ENCODE measurements around the gene PMS1. TPM values are rescaled to one million over a fixed set of nuclear protein-coding genes. Genes with fewer than 3 reads are reported as not detected.
"Not testable (repeated sequence)": the region's sequence is repeated elsewhere in the genome, so short reads cannot be mapped to it uniquely, and the experiment has no call there.

The PMS1 gene
- total RNA-seq, 1 experiment from 2014 or later, result 28.2 TPM

DNA sequence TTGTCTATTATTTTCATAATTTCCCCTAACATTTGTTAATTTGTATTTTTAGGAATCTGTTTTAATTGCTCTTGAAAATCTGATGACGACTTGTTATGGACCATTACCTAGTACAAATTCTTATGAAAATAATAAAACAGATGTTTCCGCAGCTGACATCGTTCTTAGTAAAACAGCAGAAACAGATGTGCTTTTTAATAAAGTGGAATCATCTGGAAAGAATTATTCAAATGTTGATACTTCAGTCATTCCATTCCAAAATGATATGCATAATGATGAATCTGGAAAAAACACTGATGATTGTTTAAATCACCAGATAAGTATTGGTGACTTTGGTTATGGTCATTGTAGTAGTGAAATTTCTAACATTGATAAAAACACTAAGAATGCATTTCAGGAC is 69.9 kb downstream of the PMS1 start:
- in situ Hi-C loops (cut with HindIII; ENCODE audit: low sequenced_read_pairs), result no loop called here

DNA sequence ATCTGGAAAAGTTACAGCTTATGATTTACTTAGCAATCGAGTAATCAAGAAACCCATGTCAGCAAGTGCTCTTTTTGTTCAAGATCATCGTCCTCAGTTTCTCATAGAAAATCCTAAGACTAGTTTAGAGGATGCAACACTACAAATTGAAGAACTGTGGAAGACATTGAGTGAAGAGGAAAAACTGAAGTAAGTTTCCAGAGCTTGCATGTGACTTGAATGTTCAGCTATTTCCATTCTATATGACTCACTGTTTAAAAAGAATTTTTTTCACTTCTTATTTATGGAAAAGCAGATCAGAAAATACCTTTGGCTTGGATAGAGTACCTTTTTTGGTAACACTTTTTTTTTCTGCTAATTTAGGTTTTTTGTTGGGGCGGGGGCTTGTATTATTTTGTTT is 70.7 kb downstream of the PMS1 start:
- in situ Hi-C loops (cut with HindIII; ENCODE audit: low sequenced_read_pairs), result no loop called here

More for the DNA sequence above, 69.9 kb downstream of the PMS1 start:
- no peak for DNase-seq (ENCODE audit: low spot score)

DNA sequence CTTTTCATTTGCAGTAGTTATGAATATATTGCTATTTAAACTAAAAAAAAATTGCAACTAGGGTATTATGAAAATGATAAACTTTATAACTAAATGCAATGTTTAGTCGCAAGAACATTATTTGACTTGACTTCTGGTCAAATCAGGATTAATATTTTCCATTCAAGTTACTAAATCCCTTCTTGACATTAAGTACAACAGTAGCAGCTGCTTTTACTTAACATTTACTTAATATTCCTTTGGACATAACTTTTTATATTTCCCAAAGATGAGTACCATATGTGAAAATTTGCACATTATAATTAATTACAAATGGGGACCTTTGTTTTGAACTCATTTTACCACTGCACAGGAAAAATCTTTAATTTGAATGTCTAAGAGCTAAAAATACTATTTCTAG is 74.0 kb downstream of the PMS1 start:
- in situ Hi-C loops (cut with HindIII; ENCODE audit: low sequenced_read_pairs), result no loop called here

More for the DNA sequence above, 70.7 kb downstream of the PMS1 start:
- no peak for DNase-seq (ENCODE audit: low spot score)

DNA sequence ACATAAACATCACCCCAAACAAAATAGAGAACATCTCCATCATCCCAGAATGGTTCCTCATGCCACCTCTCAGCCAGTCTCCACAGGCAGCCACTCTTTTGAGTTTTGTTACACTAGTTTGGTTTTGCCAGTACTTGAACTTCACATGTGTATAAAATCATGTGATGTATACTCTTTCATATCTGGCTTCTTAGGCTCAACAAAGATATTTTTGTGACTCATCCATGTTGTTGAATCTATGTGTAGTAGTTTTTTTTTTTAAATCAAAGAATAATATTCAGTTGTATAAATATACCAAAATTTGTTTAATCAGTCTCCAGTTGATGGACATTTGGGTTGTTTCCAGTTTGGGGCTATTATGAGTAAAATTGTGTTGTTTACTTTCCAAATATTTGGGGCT is 75.9 kb downstream of the PMS1 start:
- in situ Hi-C loops (cut with HindIII; ENCODE audit: low sequenced_read_pairs), result no loop called here

More for the DNA sequence above, 74.0 kb downstream of the PMS1 start:
- no peak for DNase-seq (ENCODE audit: low spot score)

DNA sequence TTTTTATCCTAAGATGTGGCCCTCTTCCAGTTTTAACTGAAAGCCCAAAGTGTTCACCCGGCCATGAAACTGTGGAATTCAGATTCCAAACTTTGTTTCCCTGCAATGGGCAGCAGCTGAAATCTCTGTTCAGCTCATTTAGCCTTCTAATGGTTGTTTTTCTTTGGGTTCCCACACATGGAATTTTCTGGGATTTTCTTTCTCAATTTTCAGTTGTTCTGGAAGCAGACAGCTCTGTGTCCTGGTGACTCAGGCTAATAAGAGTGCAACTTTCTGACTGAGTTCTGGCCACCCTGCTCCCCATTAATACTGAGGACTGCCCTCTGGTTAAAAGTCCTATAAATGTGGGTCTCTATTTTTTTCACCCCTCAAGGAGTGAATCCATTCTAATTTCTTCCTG is 78.5 kb downstream of the PMS1 start:
- DNase-seq (ENCODE audit: low spot score), result no peak
- in situ Hi-C loops (cut with HindIII; ENCODE audit: low sequenced_read_pairs), result no loop called here

More for the DNA sequence above, 75.9 kb downstream of the PMS1 start:
- DNase-seq (ENCODE audit: low spot score), result no peak

DNA sequence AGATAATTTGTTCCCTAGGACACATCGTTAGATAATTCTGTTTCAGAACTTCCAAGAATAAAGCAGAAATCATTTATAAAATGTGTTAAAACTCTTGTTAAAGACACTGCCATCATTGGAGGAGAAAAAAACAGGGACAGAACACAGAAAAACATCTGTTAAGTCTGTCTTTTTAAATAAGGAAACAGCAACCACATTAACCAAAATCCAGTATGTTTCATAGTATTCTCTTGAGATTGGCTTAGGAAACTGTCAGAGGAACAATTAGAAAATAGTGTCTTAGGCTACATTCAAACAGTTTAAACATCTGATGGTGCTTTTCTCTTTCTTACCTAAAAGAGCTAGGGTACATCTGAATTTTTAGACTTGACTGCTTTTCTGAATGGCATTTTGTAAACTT is 81.6 kb downstream of the PMS1 start:
- no peak for DNase-seq (ENCODE audit: low spot score)
- in situ Hi-C loops (cut with HindIII; ENCODE audit: low sequenced_read_pairs), result no loop called here

DNA sequence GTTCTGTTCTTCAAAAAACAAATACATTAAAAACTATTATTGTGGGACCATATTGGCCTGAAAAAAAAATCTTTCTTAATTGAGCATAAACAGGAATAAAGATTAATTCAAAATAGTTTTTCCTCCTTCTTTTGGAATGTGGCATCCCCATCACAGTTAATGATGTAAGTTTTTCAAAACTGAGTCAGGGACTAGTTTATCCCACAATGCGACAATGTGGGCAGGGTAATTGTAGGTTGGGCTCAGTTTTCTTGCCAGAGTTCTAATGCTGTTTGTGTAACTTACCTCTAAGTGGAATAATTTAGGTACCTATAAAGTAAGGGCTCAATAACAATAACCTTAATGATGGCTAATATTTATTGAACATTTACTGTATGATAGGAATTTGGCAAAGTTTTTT is 82.0 kb downstream of the PMS1 start:
- in situ Hi-C loops (cut with HindIII; ENCODE audit: low sequenced_read_pairs), result no loop called here
- DNase-seq (ENCODE audit: low spot score), result no peak

DNA sequence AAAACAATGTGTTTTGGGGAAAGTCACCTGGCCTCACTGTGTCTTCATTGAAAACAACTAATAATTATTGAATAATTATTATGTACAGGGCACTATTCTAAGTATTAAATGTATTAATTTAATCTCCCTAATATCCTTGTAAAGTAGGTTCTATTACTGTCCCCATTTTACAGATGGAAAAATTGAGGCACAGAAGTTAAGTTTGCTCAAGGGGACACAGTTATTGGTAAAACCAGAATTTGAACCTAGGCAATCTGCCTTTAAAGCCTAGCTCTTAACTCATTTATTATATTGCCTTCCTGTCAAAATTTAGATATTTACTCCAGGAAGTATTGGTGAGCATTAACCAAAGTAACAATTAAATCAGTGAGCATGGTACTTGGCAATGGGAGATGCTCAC is 84.6 kb downstream of the PMS1 start:
- in situ Hi-C loops (cut with HindIII; ENCODE audit: low sequenced_read_pairs), result no loop called here
- no peak for DNase-seq (ENCODE audit: low spot score)

DNA sequence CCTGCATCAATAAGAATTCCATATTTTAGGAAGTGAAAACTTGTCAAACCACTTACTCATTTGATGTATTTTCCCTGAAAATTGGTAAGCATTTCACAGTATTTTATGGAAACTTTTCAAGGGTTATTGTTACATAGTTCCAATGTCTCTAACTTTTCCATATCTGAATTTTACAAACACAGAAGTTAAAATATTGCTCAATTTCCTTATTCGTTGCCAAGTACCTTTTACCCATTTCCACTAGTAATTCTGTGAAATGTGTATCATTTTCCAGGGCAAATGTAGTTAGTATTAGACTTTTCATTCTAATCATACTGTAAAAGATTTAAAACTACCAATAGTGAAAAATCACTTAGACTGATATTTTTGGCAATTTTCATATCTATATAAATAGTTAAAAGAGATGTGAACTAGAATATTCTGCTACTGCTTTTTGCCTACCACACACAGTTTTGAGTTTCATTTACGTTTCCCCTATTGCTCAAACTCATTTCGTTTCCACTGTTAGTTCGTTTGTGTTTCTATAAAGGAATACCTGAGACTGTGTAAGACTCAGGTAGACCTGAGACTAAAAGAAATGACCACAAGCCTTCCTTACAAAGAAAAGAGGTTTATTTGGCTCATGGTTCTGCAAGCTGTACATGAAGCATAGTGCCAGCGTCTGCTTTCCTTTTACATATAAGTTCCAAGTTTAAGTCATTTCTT is 86.3 kb downstream of the PMS1 start:
- no peak for DNase-seq (ENCODE audit: low spot score)
- in situ Hi-C loops (cut with HindIII; ENCODE audit: low sequenced_read_pairs), result no loop called here

DNA sequence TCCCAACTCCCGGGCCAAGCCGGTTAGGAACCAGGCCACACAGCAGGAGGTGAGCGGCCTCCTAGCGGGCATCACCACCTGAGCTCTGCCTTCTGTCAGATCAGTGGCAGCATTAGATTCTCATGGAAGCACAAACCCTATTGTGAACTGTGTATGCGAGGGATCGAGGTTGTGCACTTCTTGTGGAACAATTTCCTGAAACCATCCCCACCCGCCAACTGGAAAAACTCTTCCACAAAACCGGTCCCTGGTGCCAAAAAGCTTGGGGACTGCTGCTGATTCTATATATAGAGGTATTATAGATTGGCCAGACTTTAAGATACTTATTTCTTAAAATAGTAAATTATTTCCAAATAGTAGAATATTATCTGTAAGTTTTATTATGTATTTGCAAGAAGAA is 89.4 kb downstream of the PMS1 start:
- in situ Hi-C loops (cut with HindIII; ENCODE audit: low sequenced_read_pairs), result no loop called here
- no peak for DNase-seq (ENCODE audit: low spot score)

DNA sequence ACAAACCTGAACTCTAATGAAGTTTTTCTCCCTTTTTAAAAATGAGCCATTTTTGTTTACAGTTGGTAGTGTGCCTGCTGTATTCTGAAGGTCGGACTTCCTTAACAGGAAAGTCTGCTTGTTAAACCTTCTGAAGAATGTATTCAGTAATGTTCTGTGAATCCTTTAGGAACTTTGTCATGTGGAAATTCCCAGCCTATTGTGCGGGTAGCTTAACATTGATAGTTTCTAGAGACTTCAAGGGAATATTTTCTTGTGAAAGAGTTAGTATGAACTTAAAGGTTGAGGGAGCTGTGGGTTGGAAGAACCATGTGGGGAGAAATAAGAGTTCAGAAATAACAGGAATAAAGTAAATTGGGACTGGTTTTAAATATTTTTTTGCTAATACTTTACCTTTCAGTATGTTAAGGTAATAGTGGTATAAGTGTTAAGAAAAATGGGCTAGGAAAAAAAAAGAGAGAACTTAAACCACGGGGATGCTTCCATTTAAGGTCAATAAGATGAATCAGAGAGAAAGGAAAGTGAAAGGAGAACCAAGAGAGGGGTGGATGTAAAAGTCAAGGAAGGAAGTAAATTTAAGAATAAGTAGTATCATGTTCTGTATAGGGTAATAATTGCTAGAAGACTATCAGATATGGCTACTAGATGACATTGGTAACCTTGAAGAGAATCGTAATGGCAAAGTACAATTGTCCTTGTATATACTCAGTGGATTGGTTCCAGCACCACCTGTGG is 90.5 kb downstream of the PMS1 start:
- in situ Hi-C loops (cut with HindIII; ENCODE audit: low sequenced_read_pairs), result no loop called here
- no peak for DNase-seq (ENCODE audit: low spot score)

DNA sequence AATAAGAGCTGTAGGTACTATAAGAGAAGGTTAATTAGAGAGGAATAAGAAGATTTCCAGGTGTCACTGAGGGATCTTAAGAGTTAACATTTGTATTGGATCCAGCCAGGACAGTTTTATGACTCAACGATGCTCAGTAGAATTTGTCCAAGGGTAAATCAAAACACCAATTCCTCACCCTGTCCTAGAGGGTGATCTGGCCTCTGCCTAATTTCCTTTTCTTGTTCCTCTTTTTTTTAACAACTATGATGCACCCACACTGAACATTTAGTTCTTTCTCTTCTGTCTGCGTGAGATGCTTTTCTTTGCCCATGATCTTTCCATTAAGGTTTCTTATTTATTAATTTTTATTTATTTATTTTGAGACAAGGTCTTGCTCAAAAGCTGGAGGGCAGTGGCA is 92.0 kb downstream of the PMS1 start:
- no peak for DNase-seq (ENCODE audit: low spot score)

DNA sequence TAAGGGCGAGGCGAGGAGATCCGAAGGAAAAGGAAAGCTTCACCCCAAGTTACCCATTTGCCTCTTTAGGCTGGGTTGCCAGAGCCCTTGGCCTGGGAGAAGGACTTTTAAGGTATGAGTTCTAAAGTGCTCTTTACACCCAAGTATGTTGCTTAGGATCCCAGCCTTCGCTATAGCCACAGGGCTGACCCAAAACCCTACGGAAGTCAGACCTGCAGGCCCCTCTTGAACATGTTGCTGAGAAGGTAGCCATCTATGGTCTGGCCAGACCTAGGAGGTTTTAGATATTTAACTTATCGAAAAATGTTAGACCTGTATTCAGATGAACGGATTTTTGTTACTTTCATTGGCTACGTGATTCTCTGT is 95.4 kb downstream of the PMS1 start:
- in situ Hi-C loops (cut with HindIII; ENCODE audit: low sequenced_read_pairs), result no loop called here
- no peak for DNase-seq (ENCODE audit: low spot score)

More for the DNA sequence above, 92.0 kb downstream of the PMS1 start:
- in situ Hi-C loops (cut with HindIII; ENCODE audit: low sequenced_read_pairs), result no loop called here

DNA sequence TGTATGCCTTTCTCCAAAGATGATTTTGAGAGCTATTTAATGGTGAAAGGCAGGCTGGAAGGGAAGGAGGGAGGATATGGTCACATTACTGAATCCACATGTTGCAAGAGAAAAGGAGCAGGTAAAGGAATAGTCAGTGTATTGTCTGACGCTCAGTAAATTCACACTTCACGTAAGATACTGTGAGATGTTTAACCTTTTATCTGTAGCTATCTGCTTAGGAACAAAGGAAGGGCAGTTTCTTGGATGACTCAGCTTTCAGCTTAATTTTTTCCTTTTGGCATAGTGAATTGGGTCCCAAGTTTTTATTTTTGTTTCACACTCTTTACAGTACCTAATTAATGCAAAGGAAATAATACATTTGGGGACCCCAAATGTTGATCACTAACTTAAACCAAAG is 96.2 kb downstream of the PMS1 start:
- in situ Hi-C loops (cut with HindIII; ENCODE audit: low sequenced_read_pairs), result no loop called here

DNA sequence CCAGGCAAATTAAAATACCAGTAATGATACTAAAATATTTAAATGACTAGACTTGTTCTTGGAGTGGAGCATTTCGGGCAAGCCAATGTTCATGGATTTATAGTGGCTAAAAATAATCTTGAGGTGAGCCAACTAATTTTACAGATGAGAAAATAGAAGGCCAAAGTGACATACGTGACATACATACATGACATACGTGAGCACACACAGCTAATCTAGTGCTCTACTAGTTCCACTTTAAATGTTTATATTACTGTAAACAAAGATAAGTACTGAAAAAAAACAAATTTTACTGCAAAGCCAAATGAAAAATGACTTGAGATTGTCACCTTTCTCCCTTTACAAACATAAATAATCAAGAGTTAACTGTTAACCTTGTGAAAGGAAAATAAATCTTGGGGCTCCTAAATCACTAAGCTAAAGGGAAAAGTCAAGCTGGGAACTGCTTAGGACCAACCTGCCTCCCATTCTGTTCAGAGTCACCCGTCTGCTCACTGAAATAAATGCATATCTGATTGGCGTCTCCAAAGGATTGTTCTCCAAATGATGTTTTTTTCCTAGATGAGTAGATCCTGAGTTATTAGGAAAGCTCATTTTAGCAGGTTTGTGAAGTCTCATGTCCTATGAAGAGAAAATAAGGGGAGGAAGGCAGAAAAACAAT is 96.7 kb downstream of the PMS1 start:
- in situ Hi-C loops (cut with HindIII; ENCODE audit: low sequenced_read_pairs), result no loop called here
- DNase-seq (ENCODE audit: low spot score), result no peak

More for the DNA sequence above, 96.2 kb downstream of the PMS1 start:
- DNase-seq (ENCODE audit: low spot score), result no peak

DNA sequence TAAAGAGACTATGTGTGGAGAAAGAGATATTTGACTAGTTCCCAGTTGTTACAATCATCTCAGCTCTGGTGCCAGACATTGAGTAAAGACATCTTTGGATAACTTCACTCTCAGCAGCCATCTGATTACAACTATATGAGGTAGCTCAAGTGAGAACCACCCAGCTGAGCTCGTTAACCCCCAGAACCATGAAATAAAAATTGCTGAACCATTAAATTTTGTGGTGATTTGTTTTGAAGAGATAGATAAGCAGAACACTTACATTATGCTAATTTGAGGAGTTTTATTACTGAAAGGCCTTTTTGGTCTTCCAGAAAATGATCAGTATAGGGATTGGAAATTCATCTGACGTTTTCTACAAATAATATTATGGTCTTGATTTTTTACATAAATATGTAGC is 101.1 kb downstream of the PMS1 start:
- in situ Hi-C loops (cut with HindIII; ENCODE audit: low sequenced_read_pairs), result no loop called here

DNA sequence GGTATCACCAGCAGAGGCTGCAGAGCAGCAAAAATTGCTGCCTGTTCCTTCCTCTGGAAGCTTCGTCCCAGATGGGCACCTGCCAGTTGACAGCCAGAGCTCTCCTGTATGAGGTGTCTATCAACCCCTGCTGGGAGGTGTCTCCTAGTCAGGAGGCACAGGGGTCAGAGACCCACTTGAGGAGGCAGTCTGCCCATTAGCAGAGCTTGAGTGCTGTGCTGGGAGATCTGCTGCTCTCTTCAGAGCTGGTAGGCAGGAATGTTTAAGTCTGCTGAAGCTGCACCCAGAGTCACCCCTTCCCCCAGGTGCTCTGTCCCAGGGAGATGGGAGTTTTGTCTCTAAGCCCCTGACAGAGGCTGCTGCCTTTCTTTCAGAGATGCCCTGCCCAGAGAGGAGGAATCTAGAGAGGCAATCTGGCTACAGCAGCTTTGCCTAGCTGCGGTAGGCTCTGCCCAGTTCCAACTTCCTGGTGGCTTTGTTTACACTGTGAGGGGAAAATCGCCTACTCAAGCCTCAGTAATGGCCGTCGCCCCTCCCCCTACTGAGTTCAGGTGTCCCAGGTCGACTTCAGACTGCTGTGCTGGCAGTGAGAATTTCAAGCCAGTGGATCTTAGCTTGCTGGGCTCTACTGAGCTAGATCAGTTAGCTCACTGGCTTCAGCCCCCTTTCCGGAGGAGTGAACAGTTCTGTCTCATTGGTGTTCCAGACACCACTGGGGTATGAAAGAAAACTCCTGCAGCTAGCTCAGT is 108.5 kb downstream of the PMS1 start:
- in situ Hi-C loops (cut with HindIII; ENCODE audit: low sequenced_read_pairs); DNase-seq (ENCODE audit: low spot score): not testable (repeated sequence)

More for the DNA sequence above, 101.1 kb downstream of the PMS1 start:
- DNase-seq (ENCODE audit: low spot score), result no peak

DNA sequence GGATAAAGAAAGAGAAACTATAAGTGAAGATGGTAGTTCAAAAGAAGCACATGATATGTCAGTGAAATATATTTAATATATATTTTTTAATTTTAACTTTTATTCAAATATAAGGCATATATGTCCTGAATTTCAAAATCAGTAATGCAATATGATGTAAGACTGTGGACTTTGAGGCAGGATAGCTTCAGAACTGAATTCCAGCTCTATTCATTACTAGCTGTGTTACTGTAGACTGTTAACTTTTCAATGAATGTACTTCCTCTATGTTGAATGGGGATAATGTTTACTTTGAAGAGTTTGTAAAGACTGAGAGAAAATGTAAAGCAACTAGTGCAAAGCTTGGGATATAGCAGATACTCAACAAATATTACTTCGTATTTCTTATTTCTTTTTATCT is 112.6 kb downstream of the PMS1 start:
- no peak for DNase-seq (ENCODE audit: low spot score)
- in situ Hi-C loops (cut with HindIII; ENCODE audit: low sequenced_read_pairs), result no loop called here

DNA sequence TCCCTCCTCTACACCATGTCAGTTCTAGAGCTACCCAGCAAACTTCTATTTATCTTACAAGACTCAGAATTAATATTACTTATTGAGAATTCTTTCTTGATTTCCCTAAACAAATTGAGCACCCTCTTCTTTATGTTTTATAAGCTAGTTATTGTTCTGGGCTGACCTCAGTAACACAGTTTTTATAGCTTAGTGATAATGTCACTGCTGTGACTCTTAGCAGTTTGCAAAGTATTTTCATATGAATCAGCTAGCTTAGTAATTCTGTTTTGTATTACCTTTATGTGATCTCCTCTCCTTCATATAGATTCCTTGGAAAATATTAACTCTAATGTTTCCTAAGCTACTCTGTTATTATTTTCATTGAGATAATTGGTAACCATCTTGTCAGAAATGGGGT is 114.9 kb downstream of the PMS1 start:
- no peak for DNase-seq (ENCODE audit: low spot score)
- in situ Hi-C loops (cut with HindIII; ENCODE audit: low sequenced_read_pairs), result no loop called here

DNA sequence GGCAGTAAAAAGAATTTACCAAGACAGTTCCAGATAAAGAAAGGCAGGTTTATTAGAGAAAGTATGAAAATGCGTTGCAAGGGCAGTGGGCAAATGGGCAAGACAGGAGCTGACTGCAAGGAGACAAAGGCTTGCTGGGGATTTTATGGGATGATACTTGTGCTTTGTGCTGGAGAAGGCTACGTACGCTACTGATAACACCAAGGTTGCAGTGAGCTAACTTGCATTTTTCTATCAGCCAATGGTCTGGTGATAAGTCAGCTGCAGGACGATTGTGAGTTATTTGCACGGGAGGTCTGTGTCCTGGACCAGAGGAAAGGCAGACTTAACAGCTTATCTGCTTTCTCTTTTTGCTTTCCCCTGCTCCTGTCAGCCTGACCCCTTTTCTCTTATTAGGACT is 116.5 kb downstream of the PMS1 start:
- in situ Hi-C loops (cut with HindIII; ENCODE audit: low sequenced_read_pairs), result no loop called here
- no peak for DNase-seq (ENCODE audit: low spot score)

All from G401 (cell line).